Stimulated activated CD4-positive, alpha-beta T cell treated with anti-CD3 and anti-CD28 coated beads, Interleukin-12 subunit alpha, Interleukin-12 subunit beta, amount 100 ng/mL, for 48 hours (primary cell): ENCODE results near the gene HOXC9.

ENCODE experiments used
- DNase-seq, 3 donors: peaks; one replicate each; pipeline ENCODE4 v3.0.0-alpha.2; 2020; ENCODE audit warnings: low read depth in 2 of 3, low spot score in 1 of 3

The HOXC9 gene

DNA sequence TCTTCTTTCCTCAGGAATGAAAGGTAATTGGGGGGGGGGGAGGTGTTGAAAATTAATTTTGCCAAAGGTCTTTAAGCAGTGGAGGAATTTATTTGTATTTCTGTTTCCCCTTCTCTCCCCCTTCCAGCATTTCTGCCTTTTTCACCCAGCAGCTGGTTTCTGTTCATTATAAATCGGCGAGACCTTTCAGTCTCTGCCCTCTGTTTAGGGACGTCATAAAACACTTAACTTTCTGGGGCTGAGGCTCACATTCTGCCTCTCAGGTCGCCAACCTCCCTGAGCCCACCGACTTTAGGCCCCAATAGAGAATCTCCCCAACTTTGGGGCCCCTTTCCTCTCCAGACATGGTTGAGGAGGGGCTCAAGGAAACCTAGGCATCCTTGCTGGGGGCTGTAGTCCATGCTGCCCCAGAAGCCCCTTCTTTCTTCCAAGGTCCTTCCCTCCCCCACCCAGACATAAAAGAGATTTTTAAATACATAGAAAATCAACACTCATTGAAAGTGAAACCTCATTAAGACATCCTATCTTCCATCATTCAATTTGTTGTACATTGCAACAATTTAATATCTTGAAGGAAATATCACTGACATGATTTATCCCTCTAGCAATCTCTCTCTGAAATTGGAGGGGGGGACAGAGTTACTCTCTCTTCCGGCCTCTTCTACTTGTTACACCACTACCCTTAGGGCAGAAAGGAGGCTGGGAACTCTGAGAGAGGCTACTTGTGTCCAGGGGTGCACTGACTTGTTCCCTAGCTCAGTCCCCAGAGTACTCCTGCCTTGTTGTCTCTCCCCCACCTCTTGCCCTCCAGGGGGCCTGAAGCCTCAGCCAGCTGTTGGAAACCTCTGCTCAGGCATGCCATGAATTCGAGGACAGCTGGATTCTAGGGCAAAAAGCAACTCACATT is 25.8 kb downstream of the HOXC9 start:
- no peak for DNase-seq

DNA sequence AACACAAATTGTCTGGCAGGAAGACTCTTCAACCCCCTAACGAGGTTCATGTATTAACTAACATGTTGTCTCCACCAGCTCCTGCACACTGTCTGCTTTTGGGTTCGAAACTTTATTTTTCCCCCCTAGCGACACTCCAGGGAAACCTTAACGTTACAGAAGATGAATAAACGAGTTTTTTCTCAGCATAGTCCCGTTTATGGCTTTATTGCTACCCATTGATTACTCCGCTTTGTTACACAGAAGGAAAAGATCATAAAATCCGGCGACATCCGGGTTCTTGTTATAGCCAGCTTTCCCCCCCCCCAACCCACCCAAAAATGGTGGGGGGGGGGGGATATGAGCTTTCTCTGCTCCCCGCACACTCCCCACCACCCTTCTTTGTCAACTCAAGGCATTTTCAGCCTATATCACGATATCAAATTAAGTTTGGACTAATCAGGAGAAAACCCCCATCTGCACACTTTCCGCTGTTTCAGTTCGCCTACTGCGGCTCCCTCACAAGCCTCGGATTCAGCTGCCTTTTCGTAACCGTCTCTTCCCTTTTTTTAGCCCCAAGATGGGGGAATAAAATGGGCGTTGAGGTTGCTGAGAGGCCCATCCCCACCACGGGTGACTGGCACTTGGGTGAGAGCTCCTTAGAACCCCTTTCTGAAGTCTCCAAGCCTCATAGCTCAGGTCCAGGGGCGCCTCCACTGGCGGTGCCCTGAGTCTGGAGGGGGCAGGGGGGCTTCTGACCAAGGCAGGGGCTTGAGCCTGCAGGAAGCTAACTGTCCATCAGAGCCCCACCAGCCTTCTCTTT is 26.9 kb downstream of the HOXC9 start:
- DNase-seq: no peak

DNA sequence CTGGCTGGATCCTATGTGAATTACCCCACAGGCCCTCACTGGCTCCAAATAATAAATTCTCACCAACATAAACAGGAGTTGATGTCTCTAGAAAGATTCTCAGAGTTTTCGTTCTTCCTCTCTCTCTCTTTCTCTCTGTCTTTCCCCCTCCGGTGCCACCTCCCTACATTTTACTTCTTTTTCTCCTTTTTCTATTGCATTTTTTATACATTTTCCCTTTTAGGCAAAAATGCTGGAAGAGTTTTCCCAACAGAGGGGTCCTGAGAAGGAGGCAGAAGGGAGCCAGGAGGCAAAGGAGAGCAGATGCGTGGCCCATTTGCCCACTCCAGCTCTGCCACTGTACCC is 27.5 kb downstream of the HOXC9 start:
- no peak for DNase-seq

DNA sequence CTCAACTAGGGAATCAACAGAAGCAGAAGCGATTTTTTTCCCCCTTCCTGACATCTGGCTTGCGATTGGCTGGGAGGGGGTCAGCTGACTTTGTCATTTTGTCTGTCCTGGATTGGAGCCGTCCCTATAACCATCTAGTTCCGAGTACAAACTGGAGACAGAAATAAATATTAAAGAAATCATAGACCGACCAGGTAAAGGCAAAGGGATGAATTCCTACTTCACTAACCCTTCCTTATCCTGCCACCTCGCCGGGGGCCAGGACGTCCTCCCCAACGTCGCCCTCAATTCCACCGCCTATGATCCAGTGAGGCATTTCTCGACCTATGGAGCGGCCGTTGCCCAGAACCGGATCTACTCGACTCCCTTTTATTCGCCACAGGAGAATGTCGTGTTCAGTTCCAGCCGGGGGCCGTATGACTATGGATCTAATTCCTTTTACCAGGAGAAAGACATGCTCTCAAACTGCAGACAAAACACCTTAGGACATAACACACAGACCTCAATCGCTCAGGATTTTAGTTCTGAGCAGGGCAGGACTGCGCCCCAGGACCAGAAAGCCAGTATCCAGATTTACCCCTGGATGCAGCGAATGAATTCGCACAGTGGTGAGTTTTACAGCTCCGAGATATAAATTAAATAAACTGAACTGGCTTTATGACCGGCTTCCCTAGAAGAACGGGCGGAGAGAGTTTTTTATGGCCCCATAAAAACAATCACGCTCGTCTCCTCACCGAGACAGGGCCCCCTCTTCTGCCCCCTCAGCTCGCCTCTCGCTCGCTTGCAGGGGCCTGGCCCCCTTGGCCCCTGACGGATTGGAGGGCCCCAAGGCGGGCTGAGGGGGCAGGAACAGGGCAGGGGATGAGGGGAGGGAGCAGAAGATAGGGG is 28.6 kb downstream of the HOXC9 start, which contains the start of gene HOXC6:
Gene HOXC6 (plus strand): TSS at position 127 of the 888 bp plus-strand sequence. CDS start 82 bp downstream, at position 209.
- DNase-seq: no peak

DNA sequence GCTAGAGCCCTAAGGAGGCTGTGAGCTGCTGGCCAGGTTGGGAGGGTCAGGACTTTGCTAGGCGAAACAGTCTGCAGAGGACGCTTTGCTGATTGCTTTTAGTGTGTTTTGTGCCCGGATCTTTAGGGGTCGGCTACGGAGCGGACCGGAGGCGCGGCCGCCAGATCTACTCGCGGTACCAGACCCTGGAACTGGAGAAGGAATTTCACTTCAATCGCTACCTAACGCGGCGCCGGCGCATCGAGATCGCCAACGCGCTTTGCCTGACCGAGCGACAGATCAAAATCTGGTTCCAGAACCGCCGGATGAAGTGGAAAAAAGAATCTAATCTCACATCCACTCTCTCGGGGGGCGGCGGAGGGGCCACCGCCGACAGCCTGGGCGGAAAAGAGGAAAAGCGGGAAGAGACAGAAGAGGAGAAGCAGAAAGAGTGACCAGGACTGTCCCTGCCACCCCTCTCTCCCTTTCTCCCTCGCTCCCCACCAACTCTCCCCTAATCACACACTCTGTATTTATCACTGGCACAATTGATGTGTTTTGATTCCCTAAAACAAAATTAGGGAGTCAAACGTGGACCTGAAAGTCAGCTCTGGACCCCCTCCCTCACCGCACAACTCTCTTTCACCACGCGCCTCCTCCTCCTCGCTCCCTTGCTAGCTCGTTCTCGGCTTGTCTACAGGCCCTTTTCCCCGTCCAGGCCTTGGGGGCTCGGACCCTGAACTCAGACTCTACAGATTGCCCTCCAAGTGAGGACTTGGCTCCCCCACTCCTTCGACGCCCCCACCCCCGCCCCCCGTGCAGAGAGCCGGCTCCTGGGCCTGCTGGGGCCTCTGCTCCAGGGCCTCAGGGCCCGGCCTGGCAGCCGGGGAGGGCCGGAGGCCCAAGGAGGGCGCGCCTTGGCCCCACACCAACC is 29.8 kb downstream of the HOXC9 start:
- DNase-seq: no peak

DNA sequence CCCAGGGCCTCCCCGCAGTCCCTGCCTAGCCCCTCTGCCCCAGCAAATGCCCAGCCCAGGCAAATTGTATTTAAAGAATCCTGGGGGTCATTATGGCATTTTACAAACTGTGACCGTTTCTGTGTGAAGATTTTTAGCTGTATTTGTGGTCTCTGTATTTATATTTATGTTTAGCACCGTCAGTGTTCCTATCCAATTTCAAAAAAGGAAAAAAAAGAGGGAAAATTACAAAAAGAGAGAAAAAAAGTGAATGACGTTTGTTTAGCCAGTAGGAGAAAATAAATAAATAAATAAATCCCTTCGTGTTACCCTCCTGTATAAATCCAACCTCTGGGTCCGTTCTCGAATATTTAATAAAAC is 30.5 kb downstream of the HOXC9 start:
- no peak for DNase-seq

DNA sequence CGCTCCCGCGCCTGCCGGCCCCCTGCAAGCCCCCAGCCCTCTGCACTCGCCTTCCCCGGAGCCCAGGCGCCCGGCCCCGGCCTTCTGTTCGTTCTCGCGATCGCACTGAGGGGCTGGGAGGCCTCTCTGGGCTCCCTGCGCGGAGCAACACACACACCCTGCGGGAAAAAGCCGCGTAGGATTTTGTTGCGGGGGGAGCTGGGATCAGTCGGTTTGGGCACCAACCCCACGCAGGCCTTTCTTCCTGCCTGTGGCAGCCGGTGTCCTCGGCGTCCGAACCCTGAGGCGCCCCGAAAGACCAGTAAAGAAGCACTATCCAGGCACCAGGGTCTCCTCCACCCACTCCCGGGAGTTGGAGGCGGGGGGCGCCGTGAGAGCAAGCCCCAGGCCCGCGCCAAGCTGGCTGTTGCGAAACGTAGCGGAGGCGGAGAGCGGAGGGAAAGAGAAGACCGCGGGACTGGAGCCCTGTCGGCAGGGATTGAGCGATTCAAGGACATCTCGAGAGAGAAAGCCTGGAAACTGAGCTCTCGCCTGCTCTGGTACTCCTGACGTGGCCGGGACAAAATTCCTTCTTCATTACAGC is 31.0 kb downstream of the HOXC9 start:
- DNase-seq: no peak

DNA sequence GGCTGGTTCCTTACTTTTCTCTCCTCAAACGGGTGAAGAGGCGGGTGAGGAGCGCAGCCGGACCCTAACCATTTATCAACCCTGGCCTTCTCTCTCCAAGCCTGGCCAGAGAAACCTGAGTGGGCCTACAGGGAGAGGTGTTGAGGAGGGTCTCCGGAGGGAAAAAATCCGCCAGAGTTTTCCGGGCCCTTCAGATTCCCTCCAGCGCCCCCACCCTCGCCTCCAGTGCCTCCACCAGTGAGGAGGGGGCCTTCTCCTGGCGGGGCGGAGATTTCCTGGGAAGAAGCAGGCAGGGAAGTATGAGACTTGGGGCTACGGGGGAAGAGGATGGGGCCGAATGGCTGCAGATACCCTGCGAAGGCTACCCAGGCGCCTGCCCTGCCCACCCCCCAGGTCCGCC is 31.5 kb downstream of the HOXC9 start:
- no peak for DNase-seq

DNA sequence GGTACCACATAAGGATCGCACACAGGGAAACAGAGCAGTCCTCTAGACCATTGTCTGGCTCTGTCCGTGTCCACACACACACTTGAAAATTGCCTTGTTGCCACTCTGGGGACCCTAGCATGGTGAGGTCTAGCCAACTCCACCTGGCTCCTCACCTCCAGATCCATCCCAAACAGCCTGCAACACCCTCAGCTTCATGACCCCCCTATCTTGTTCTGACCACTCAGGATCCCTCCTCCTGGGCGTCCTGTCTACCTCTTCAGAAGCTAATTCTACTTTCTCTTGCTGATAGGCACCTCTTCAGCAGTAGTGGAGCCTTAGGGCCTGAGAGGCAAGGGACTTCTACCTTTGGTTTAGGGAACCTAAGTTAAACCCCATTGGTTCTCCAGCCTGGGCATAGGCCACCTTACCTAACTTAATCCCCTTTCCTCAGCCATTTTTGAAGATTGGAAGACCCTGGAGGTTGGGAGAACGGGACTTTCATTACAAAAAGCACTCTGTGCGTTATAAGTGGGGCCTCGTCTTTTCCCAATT is 32.2 kb downstream of the HOXC9 start:
- no peak for DNase-seq

DNA sequence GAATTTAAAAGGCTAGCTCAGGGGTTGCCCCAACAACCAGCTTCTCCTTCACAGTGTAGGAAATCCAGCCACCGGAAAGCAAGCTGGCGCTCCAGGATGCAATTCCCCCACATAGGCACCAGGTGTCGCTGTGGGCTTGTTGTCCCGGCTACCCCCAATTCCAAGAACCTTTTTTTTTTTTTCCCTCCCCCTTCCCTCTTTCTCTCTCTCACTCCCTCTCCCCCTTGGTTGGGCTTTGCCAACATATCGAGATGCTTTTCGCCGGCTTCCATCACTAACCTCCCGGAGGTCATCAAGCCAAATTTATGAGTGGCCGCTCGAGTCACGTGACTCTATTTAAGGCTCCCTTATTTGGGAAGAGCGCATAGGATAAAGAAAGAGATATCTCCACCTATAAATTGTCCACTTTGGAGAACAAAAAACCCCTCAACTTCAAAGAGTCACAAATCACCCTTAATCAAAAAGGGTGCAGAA is 32.7 kb downstream of the HOXC9 start, which contains the start of gene HOXC5:
Gene HOXC5 (plus strand): TSS at position 424 of the 474 bp plus-strand sequence. CDS start 73 bp downstream, outside the sequence.
- DNase-seq: peak; percentile 41 to 60 (median 47)

DNA sequence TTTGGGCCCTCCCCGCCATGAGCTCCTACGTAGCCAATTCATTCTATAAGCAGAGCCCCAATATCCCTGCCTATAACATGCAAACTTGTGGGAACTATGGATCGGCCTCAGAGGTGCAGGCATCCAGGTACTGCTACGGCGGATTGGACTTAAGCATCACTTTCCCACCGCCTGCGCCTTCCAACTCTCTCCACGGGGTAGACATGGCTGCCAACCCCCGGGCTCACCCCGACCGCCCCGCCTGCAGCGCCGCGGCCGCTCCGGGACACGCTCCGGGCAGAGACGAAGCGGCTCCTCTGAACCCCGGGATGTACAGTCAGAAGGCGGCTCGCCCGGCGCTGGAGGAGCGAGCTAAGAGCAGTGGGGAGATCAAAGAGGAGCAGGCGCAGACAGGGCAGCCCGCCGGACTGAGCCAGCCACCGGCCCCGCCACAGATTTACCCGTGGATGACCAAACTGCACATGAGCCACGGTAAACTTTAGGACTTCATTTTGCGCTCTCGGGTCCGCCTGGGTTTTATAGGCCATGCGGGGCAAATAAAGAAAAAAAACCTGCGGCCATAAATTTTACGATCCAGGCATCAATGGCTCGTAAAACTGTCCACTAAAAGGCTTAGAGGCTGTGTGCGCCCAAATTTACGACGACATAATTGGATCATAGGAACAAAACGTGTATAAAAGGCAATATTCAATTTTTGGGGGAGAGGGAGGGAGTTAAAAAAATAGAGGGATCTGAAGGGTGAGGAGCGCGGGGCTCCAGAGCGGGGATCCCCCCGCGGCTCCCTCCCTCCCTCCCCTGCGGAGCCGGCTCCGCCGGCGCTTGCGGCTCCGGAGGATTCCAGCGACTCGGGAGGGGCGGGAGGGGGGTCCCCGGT is 33.4 kb downstream of the HOXC9 start:
- DNase-seq: no peak

DNA sequence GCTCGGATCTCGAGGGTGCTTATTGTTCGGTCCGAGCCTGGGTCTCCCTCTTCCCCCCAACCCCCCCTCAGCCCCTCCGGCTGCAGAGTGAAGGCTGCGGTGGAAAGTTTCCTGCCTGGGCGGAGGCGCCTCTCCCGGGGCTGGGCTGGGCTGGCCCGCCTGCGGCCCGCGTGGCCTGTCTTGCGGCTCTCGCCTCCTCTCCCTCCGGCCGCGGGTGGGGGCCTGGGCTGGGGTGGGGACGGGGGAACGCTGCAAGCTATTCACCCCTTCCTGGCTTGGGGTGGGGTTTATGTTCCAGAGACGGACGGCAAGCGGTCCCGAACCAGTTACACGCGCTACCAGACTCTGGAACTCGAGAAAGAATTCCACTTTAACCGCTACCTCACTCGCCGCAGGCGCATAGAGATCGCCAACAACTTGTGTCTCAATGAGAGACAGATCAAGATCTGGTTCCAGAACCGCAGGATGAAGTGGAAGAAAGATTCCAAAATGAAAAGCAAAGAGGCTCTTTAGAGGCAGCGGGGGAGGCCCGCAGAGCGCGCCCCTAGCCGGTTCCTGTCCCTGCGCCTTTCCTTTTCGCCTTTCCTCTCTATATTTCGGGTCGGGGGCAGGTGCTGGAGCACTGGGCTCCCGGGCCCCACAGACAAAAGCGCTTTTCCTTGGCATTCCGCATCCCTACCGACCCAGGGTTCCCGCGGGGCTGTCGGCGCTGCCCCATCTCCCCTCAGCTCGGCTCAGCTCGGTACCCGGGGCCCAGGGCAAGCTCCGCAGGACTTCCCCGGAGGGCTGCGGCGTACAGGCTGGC is 34.2 kb downstream of the HOXC9 start:
- no peak for DNase-seq

DNA sequence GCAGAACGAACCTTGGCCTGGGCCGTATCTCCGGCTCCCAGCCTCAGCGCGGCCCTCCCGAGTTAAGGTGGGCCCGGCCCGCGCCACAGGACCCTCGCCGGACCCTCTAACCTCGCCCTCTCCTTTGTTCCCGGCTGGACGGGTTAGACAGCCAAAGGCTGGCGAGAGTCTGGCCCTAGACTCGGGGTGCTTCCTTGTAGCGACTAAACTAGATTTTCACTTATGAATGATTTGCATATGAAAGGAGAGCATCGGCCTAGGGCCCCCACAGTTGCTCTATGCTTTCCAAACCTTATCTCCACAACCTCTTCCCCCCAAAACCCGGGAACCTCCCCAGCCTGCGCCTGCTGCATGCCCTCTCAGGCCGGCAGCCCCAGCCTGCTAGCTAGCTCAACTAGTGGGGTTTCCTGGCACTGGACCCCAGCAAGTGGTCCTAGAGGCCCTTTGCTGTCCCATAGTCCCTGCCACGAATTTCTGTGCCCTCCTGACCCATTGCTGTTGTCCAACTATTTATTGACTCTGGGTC is 34.9 kb downstream of the HOXC9 start:
- no peak for DNase-seq

DNA sequence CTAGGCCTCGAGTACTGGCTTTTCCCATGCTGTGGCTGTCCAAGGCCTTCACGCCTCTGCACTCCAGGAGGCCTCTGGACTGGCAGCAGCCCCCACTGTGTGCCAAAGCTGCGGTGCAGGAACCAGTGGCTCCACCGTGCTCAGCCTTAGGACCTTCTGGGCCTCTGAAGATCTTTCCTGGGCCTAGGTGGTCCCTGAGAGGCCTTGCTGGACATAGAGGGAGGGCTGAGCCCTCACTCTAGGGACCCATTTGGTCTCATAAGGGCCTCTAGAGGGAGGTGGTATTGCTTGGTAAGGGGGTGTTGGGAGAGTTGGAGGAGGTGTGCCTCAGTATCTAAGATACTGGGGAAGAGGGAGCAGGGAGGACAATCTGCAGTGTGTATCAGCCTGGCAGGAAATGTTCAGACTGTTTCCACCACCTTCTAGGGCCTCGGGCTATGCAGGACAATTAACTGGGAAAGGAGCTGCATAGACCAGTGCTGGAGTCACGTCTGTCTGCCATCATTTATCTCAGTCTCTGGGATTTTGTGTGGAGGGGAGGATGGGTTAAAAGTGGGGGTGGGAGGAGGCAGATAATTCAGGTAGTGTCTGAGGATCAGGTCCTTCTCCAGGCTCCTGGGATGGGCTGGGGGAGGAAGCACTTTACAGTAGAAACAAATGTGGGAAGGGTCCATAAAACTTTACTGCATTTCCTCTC is 35.8 kb downstream of the HOXC9 start:
- no peak for DNase-seq

DNA sequence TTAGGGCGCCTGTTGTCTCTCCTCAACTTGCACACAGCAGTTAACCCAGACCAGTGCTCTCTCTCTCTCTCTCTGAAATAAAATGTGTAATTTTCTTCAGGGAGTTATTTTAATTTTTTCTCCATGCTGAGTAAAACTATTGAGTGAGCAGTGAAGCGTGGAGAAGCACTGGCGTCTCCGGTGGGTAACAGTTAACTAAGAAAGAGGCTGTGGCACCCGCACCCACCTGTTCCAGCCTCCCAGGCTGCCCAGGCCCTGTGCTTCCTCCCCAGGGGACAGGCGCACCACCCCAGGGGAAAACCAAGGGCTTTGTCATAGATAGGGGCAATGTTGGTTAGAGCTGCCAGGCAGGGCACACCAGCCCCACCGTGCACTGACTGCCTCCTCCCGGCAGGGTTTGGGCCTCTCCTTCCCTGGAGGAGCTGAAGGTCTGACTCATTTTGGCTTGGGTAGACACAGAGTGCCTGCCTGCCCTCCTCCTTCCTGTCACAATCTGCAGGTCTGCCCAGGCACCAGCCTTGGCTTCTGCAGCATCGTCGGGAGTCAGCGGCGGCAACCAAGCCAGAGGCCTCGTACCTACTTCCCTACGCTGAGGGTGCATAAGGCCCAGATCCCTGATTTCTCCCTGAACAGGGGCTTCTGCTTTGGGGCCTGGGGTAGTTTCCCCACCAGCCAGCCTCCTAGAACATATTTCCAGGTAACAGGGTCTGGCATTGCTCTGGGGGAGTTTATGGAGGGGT is 36.8 kb downstream of the HOXC9 start:
- no peak for DNase-seq
